CD4-positive, alpha-beta T cell (primary cell): ENCODE data around the gene PSMB9. TPM values are rescaled to one million over a fixed set of nuclear protein-coding genes. Genes with fewer than 3 reads are reported as not detected.

Source experiments
- ATAC-seq: fragments of 200-7000 bp; cut with Tn5 transposase; one replicate; pipeline ENCODE4 v1.10.0; 2022; ENCODE audit warnings: mild to moderate bottlenecking; ENCODE audit not compliant: poor library complexity
- CTCF ChIA-PET: fragments of 350-600 bp; sonication (Branson Sonifier 250); formaldehyde crosslinking; loops from one replicate; lab custom pipeline; 2021; ENCODE audit warnings: antibody characterized with exemption, inconsistent platforms; lab: Charles Lee
- POLR2A ChIA-PET: fragments of 350-600 bp; sonication (Branson Sonifier 250); formaldehyde crosslinking; loops from one replicate; lab custom pipeline; 2021; ENCODE audit warnings: antibody characterized with exemption, inconsistent platforms; lab: Charles Lee
- DNase-seq, 14 experiments: peaks; one replicate each; pipeline ENCODE4 v3.0.0-alpha.2; 2013 to 2020; ENCODE audit warnings: mixed read lengths in 2 of 14
- H3K27ac ChIP-seq, 2 donors: one replicate each; pipeline versions ENCODE4 v1.5.1 to v1.7.0; 2013; ENCODE audit warnings: low read length in 2 of 2, low read depth in 1 of 2, mild to moderate bottlenecking in 1 of 2
- H3K27me3 ChIP-seq, 2 experiments: 1 replicate in 1 of 2; 2 replicates in 1 of 2; pipeline versions ENCODE4 v1.6.1 to v1.7.0; 2013; ENCODE audit warnings: low read length in 2 of 2, control low read depth in 1 of 2, mild to moderate bottlenecking in 1 of 2, moderate library complexity in 1 of 2; ENCODE audit not compliant: insufficient read depth in 2 of 2, control insufficient read depth in 1 of 2
- H3K36me3 ChIP-seq: one replicate; pipeline ENCODE4 v1.6.1; 2013; ENCODE audit warnings: low read length, control low read depth; ENCODE audit not compliant: insufficient read depth
- H3K4me1 ChIP-seq: one replicate; pipeline ENCODE4 v1.6.1; 2013; ENCODE audit warnings: low read length, control low read depth; ENCODE audit not compliant: insufficient read depth
- H3K4me3 ChIP-seq: one replicate; pipeline ENCODE4 v1.5.1; 2013; ENCODE audit warnings: mild to moderate bottlenecking, low read length, moderate library complexity
- H3K9me3 ChIP-seq, 2 experiments: 1 replicate in 1 of 2; 2 replicates in 1 of 2; pipeline versions ENCODE4 v1.6.1 to v1.7.0; 2013; ENCODE audit warnings: low read length in 2 of 2, mild to moderate bottlenecking in 2 of 2, control low read depth in 1 of 2, moderate library complexity in 1 of 2; ENCODE audit not compliant: control insufficient read depth in 1 of 2, insufficient read depth in 1 of 2
- H3K27ac Mint-ChIP-seq: one replicate; pipeline ENCODE4 v1.8.0; 2020; ENCODE audit warnings: mixed read lengths
- H3K27me3 Mint-ChIP-seq: one replicate; pipeline ENCODE4 v1.8.0; 2021; ENCODE audit warnings: mixed read lengths
- H3K36me3 Mint-ChIP-seq: one replicate; pipeline ENCODE4 v1.8.0; 2021; ENCODE audit warnings: low read depth, mixed read lengths
- H3K4me1 Mint-ChIP-seq: one replicate; pipeline ENCODE4 v1.8.0; 2021; ENCODE audit warnings: low read depth, mixed read lengths
- H3K4me3 Mint-ChIP-seq: one replicate; pipeline ENCODE4 v1.8.0; 2020; ENCODE audit warnings: mild to moderate bottlenecking, mixed read lengths
- H3K9me3 Mint-ChIP-seq: one replicate; pipeline ENCODE4 v1.8.0; 2020; ENCODE audit warnings: mixed read lengths
- CTCF ChIP-seq: fragments of 200-600 bp; IDR thresholded peaks from one replicate; pipeline ENCODE4 v1.8.0; 2022; ENCODE audit warnings: antibody characterized with exemption, mild to moderate bottlenecking
- intact Hi-C, 2 experiments: fragments of 100-400 bp; cut with DNase I in 1 of 2; cut with micrococcal nuclease in 1 of 2; formaldehyde crosslinking; loops; one replicate each; pipeline versions ENCODE4 v1.15.1 to v1.9.0; 2023 to 2025; cut with DNase I, micrococcal nuclease
- total RNA-seq, 174 experiments: library from RNA in 2 of 174; stranded (reverse) in 2 of 174; gene quantifications; one replicate each; pipeline ENCODE4 v1.2.3 and lab custom pipeline; 2021 to 2026

Gene PSMB9
- total RNA-seq, 2 experiments from 2014 or later: 37.2 to 38.4 TPM

GRCh38 chr6:32845384-32845884, 8.6 kb upstream of the PSMB9 start:
- peak overlapping the region; percentile 94 for H3K4me3 ChIP-seq
- ChIA-PET POLR2A (interaction anchor here (0.7 to 11.2 kb wide), 32 partner anchors 10 to 1416 kb away, joined by 3 to 901 read pairs (median 4); partner anchors contain the start of genes BRD2, FKBPL, GPSM3 and HLA-DMA), CTCF (interaction anchor here (1.1 to 4.0 kb wide), 5 partner anchors 9 to 139 kb away, joined by 3 to 66 read pairs (median 7); partner anchors contain the start of genes HLA-DMB, PSMB9 and TAP1)
- Mint-ChIP-seq H3K27me3 (no peaks in the 10 kb centered on the region), H3K9me3 (no peaks in the 10 kb centered on the region), H3K4me1 (peaks cover 93% of the 10 kb centered on the region), H3K4me3 (peak overlapping the region; percentile 97), H3K27ac (peak overlapping the region; percentile 99), H3K36me3 (peaks cover 98% of the 10 kb centered on the region)
- TF ChIP-seq CTCF: no peak
- no peaks in the 10 kb centered on the region for H3K27me3 ChIP-seq
- intact Hi-C loops: loop anchor here (1.0 to 10.0 kb wide), 3 partner anchors 8 to 1399 kb away; partner anchors contain the start of genes HSD17B8 (in 1 of the 2), RING1 (in 1 of the 2), RXRB (in 1 of the 2) and SLC39A7 (in 1 of the 2)
- peak in 11 of 14 experiments; percentile 25 to 74 (median 43) for DNase-seq
- peak overlapping the region; percentile 99 to 100 for H3K27ac ChIP-seq
- peaks cover 78% of the 10 kb centered on the region for H3K4me1 ChIP-seq
- ATAC-seq: peak; percentile 18
- peaks cover 81% of the 10 kb centered on the region for H3K36me3 ChIP-seq
- H3K9me3 ChIP-seq: no peaks in the 10 kb centered on the region

- intact Hi-C loops: loop anchor here (10.0 kb wide), 2 partner anchors 358 to 1398 kb away; partner anchors contain the start of genes HSD17B8 (in 1 of the 2), RING1 (in 1 of the 2), RXRB (in 1 of the 2) and SLC39A7 (in 1 of the 2)
- CTCF ChIA-PET: interaction anchor here (1.7 to 4.0 kb wide), 3 partner anchors 7 to 21 kb away, joined by 8 to 66 read pairs (median 19); partner anchors contain the start of genes PSMB9, TAP1 and TAP2
Observed at GRCh38 chr6:32847004-32847403, 7.0 kb upstream of the PSMB9 start.

More at GRCh38 chr6:32847004-32847403, 7.0 kb upstream of the PSMB9 start:
- TF ChIP-seq CTCF: no peak
- Histone ChIP-seq H3K9me3 (no peaks in the 10 kb centered on the region), H3K36me3 (peaks cover 82% of the 10 kb centered on the region), H3K4me1 (peaks cover 79% of the 10 kb centered on the region), H3K27me3 (no peaks in the 10 kb centered on the region), H3K4me3 (peak overlapping the region; percentile 94), H3K27ac (peak overlapping the region; percentile 99 to 100)
- Mint-ChIP-seq H3K27me3 (no peaks in the 10 kb centered on the region), H3K27ac (peak overlapping the region; percentile 99), H3K4me3 (peak overlapping the region; percentile 97), H3K9me3 (no peaks in the 10 kb centered on the region), H3K4me1 (peaks cover 93% of the 10 kb centered on the region), H3K36me3 (peaks cover 99% of the 10 kb centered on the region)
- DNase-seq (no peak), ATAC-seq (no peak)
- POLR2A ChIA-PET: interaction anchor here (1.6 to 11.2 kb wide), 5 partner anchors 9 to 124 kb away, joined by 4 to 901 read pairs (median 282); partner anchors contain the start of genes BRD2, PSMB9, TAP1 and TAP2
